HG03280 (cell line): Measurements from ENCODE around the gene CPNE4.
A peak's percentile ranks its signal among the peaks of the same experiment; 100 is the strongest.

Source experiments
- ATAC-seq: cut with Tn5 transposase; IDR thresholded peaks from one replicate; pipeline ENCODE4 v1.9.1; 2021; ENCODE audit warnings: mild to moderate bottlenecking, moderate library complexity; ENCODE audit not compliant: unreplicated experiment

The CPNE4 gene

DNA sequence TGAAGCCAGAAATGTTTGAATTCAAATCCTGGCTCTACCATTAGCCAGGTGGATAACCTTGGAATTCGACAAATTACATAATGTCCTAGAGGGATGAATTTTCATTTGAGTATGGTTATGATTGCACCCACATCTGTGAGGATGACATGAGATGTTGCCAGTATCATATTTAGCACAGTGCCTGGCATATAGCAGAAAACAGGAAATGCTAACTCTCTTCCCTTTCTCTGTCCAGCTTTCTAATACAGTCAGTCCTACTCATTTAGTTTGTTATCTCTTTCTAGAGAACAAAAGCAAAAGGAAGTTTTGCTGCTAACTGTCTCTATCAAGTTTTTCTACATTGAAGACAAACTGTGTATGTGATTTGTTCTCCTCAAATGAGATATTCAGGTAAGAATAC is 231.7 kb downstream of the CPNE4 start:
- ATAC-seq, result no peak

DNA sequence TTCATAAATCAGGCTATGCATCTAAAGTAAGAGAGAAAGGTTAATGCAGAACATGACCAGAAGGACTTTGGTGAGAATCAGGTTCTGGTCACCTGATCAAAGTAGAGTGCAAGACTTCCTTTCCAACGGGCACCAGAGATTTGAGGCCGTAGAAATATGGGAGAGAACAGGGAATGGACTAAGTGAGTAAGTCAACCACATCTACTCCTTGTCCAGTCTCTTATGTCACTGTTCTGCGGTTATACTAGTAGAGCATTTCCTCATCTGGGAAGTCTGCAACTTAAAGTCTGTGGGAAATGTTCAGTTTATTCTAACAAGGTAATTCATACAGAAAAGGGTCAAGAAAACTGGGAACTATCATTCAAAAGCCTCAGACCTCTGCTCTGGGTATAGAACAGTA is 232.8 kb downstream of the CPNE4 start:
- ATAC-seq, result no peak

DNA sequence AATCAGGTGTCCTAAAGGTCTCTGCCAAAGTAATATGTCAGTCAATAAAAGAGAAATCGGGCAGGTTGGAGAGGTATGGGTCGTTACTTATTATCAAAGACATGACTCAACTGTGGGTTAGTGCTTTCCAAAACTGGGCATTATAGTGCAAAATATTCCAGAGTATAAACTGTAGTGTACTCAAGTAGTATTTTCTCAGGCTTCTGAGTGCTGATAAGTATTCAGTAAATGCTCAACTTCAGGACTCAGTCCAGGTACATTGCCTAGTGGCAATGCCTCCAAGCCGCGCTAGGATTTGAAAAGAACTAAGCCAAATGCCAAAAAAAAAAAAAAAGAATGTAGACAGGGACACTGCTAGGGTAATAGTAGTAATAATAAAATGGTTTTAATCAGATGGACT is 233.2 kb downstream of the CPNE4 start:
- no peak for ATAC-seq

GRCh38 chr3:131797776-131798175 is 237.0 kb downstream of the CPNE4 start:
- no peak for ATAC-seq

- ATAC-seq, result peak; percentile 49
Measured at GRCh38 chr3:131796558-131797198, 238.1 kb downstream of the CPNE4 start.

DNA sequence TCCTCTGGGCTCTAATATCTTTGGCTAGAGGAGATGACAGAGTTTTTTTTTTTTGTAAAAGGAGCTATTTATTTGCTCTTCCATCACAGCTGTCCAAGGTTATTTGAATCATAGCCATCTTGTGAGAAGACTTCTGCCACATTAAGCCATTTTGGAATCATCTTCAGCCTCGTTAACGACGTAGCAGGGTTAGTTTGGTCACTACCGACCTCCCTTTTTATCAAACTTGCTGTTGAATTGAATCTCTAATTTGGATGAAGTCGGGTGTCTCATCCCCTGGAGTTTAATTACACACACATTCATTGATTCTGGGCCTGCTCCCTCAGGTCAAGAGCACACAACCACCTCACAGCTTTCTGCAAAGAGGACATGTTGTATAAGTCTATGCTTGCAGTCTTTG is 238.7 kb downstream of the CPNE4 start:
- no peak for ATAC-seq

- ATAC-seq, result no peak
Measured at GRCh38 chr3:131795390-131796090, 239.3 kb downstream of the CPNE4 start.

DNA sequence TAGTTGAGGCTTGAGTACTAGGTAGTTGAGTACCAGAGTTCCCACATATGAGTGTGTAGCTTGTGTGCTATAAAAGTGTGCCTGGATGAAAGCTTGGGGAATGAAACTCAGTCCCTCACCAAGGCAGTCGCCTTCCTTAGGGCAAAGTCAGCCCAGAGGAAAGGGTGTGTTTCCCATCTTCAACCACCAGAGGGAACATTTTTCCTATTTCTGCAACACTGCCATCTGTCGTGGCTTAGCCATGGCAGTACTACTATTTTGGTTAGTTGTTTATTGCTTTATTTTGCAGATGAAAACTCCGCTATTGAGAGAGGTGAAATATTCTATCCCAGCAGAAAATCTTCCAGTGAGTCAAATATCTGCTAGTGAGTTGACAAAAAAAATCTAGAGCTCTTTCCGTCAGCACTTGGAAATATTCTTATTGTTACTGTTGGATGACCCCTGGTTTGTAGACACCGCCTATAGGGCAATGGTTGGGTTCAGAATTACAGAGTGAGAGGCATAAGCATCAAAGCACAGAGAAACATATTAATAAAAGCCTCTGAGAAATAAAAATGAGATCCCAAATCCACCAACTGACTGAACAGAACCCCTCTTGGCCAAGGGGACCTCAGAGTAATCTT is 239.9 kb downstream of the CPNE4 start:
- peak; percentile 81 for ATAC-seq

DNA sequence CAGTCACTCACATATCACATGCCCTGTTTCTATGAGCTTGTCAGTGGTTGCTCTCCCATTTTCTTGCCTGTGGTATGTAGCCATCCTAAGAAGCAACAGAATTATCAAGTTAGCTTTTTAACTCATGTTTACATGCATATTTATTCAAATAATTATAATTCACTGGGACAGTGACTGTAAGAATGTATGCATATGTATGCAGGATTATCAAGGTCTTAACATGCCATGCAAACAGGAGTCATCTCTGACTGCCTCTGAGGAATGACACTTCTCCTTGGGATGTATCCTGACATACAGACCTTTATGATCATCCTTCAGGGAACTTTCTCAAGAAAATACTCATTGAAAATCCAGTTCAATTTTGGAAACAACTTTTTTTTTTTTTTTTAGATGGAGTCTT is 240.9 kb downstream of the CPNE4 start:
- no peak for ATAC-seq

DNA sequence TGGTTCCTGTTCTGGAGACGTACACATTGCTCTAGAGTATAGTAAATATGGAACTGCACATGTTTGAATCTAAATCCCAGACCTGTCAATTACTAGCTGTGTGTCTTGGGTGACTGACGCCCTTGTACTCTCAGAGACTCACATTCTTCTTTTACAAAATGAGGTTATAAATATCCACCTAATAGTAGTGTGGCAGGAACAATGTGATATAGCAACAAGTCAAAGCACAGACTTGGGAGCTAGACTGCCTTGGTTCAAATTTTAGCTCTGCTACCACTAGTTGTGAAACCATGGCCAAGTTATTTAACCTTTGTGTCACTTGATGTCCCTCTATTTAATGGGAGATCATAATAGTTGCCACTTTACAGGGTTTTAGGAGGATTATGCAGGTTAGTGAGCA is 245.6 kb downstream of the CPNE4 start:
- ATAC-seq, result no peak

- no peak for ATAC-seq
Measured at GRCh38 chr3:131786386-131786785, 248.4 kb downstream of the CPNE4 start.

GRCh38 chr3:131782751-131783150 is 252.1 kb downstream of the CPNE4 start:
- ATAC-seq, result no peak

GRCh38 chr3:131778526-131778925 is 256.3 kb downstream of the CPNE4 start:
- ATAC-seq, result no peak

DNA sequence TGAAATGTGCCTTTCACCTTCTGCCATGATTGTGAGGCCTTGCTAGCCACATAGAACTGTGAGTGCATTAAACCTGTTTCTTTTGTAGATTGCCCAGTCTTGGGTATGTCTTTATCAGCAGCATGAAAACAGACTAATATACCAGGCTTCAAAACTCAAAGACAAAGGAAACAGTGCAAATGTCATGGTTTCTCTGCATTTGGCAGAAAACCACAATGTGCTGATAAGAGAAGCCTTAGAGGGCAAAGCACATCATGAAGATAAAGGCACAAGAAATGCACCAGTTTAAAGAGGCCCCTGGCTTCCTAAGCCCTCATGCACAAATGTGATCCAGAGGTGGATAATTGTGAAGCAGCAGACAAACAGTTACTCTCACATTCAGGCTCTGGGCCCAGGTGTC is 259.2 kb downstream of the CPNE4 start:
- no peak for ATAC-seq

DNA sequence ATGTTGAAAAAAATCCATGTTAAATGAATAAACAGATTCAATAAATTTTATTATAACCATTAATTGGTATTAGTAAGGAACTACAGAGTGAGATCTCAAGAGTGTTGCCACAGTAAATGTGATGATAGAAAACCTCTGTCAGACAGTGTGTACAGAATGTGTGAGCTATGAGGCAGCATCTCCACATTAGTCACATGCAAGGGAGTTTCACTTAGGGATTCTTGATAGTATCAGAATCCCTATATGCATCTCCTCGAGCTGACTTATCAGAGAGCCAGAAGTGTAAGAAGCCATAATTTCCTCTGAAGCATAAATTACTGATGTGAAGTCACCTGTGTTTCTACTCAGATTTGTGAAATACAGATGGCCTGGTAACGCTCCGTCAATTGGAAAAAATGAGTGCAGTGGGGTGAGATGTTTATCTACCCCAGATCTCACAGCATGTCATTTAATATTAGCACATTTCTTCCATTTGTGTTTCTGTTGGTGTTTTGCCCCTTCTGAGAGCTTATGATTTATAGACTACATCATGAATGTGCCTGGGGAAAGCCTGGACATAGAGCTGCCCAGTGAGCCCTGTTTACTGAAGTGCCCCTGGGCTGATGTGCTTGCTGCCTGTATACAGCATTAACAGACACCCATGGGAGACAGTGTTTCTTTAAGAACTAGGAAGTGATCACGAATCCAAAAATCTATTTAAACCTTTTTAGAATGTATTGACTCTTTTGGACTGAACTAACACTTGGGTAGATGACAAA is 262.4 kb downstream of the CPNE4 start:
- no peak for ATAC-seq

DNA sequence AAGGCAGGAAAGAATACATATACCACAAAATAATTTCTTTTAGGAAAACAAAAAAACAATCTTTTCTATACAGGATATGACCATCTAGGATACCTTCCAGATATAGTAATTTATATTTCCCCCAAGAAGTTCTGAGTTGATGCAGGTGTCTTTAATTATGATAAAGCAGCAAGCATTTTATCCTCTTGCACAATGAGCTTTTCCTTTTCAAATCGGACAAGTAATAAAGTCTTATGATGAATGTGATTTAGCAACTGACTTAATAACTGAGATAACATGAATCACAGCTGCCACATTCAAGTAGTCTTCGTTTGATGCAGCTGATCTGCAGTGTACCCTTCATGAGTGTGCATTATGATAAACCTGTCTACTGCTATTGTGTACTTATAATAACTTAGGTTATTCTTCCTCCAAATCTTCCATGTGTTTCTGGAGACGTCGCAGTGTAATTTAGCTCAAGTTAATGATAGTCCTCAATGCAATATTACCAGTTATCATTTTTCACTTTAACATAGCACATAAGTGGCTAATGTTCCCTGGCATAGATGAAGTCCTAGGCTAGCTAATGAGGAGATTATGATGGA is 271.7 kb downstream of the CPNE4 start:
- ATAC-seq, result no peak

DNA sequence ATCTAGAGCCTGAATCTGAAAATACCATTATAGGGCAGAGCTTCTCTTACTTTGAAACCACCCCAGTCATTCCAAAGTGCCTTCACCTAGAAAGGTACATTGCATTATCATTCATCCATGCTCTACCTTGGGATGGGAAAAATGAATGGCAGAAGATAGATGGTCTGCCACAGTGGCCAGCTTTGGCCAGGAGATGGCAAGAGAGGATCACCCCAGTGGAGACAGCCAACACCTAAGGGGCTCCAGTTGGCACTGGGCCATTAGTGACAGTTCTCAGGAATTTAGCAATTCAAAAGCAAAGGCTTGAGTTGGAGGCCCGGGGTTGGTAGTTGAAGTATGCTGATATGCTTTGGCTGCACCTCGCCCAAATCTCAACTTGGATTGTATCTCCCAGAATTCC is 278.4 kb downstream of the CPNE4 start:
- ATAC-seq, result no peak

DNA sequence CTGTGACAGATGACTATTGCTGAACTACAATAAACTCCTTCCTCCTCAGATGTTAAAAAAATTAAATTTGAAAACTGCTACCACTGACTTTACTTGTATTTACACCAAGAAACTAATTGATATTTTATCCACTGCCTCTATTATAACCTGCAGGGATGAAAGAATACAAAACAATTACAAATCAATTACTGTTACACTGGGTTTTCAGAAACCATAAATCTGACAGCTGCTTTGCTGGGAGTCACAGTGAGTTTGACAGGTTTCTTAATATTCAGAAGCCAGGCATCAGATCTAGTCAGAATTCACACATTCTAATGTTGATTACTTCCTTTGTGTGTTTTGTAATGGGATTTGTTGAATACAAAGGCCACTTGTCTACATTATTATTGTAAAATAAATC is 279.4 kb downstream of the CPNE4 start:
- ATAC-seq, result no peak

DNA sequence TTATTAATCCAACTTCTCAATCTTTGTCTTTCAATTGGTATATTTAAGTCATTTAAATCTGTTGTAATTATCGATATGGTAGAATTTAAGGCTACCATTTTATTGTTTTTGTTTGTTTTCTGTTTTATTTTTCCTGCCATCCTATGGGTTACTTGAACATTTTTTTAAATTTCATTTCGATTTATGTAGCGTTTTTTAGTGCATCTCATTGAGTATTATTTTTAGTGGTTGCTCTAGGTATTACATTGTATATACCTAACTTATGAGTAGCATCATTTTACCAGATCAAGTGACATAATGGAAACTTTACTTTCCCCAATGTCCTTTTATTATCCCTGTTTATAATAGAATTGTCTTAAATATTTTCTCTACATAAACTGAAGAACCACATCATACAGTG is 284.6 kb downstream of the CPNE4 start:
- no peak for ATAC-seq

DNA sequence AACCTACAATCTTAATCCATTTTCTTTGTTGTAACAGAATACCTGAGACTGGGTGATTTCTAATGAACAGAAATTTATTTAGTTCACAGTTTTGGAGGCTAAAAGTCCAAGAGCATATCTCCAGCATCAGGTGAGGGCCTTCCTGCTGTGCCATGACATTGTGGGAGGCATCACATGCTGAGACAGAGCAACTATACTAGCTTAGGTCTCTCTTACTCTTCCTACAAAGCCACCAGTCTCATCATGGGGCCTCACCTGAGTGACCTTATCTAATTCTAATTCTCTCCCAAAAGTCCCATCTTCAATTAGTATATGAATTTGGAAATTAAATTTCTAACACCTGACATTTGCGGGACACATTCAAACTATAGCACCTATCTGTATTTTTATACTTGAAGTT is 285.0 kb downstream of the CPNE4 start:
- no peak for ATAC-seq

GRCh38 chr3:131747466-131747865 is 287.3 kb downstream of the CPNE4 start:
- ATAC-seq, result no peak
